ENCODE results near the gene RAMP2.

DNA sequence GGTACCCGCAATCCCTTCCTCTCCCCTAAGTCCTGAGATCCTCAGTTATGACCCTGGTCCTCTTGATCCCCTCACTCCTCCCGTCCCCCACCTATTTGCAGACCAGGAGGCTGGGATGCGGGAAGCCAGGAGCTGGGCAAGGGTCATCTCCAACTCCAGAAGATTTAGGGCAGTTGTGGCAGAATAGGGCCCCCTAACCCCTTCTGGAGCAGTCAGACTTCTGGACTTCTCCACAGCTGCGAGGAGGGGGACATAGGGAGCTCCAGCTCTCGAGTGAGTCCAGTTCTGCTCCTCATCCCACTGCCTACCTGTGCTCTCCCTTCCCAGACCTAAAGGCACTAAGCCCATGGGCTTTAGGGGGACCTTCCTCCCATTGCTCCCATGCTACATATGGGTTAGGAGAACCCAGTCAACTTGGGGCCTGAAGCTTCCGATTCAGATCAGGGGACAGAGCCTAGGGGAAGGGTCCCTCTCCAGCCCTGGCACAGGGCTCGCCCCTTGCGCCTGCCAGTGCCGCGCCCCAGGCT, 20.7 kb downstream of the RAMP2 start:
- TF ChIP-seq, protein P1, sequence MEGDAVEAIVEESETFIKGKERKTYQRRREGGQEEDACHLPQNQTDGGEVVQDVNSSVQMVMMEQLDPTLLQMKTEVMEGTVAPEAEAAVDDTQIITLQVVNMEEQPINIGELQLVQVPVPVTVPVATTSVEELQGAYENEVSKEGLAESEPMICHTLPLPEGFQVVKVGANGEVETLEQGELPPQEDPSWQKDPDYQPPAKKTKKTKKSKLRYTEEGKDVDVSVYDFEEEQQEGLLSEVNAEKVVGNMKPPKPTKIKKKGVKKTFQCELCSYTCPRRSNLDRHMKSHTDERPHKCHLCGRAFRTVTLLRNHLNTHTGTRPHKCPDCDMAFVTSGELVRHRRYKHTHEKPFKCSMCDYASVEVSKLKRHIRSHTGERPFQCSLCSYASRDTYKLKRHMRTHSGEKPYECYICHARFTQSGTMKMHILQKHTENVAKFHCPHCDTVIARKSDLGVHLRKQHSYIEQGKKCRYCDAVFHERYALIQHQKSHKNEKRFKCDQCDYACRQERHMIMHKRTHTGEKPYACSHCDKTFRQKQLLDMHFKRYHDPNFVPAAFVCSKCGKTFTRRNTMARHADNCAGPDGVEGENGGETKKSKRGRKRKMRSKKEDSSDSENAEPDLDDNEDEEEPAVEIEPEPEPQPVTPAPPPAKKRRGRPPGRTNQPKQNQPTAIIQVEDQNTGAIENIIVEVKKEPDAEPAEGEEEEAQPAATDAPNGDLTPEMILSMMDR (IDR thresholded peaks at IDR 0.05), result no peak
- TF ChIP-seq EZH2phosphoT487 (IDR thresholded peaks at IDR 0.05) (no peak), EZH2 (IDR thresholded peaks at IDR 0.05) (no peak)

All from neural progenitor cell (in vitro differentiated cells).